ENCODE measurements around the gene B4GALT6.

- TF ChIP-seq CTCF (IDR thresholded peaks at IDR 0.05; ENCODE audit: poor library complexity) (no peak), EZH2phosphoT487 (IDR thresholded peaks at IDR 0.05; ENCODE audit: low read depth, severe bottlenecking, unreplicated experiment) (no peak)
Measured at GRCh38 chr18:31669541-31669940, 14.8 kb downstream of the B4GALT6 start.

All from hepatocyte (in vitro differentiated cells).